GM19397 (cell line): ENCODE results near the gene STH.

Source experiments
- ATAC-seq: cut with Tn5 transposase; IDR thresholded peaks from one replicate; pipeline ENCODE4 v1.9.1; 2021; ENCODE audit warnings: mild to moderate bottlenecking, moderate library complexity; ENCODE audit not compliant: unreplicated experiment

The STH gene

DNA sequence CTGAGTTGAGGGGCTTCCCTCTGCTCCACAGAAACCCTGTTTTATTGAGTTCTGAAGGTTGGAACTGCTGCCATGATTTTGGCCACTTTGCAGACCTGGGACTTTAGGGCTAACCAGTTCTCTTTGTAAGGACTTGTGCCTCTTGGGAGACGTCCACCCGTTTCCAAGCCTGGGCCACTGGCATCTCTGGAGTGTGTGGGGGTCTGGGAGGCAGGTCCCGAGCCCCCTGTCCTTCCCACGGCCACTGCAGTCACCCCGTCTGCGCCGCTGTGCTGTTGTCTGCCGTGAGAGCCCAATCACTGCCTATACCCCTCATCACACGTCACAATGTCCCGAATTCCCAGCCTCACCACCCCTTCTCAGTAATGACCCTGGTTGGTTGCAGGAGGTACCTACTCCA is 26.0 kb downstream of the STH start:
- no peak for ATAC-seq

DNA sequence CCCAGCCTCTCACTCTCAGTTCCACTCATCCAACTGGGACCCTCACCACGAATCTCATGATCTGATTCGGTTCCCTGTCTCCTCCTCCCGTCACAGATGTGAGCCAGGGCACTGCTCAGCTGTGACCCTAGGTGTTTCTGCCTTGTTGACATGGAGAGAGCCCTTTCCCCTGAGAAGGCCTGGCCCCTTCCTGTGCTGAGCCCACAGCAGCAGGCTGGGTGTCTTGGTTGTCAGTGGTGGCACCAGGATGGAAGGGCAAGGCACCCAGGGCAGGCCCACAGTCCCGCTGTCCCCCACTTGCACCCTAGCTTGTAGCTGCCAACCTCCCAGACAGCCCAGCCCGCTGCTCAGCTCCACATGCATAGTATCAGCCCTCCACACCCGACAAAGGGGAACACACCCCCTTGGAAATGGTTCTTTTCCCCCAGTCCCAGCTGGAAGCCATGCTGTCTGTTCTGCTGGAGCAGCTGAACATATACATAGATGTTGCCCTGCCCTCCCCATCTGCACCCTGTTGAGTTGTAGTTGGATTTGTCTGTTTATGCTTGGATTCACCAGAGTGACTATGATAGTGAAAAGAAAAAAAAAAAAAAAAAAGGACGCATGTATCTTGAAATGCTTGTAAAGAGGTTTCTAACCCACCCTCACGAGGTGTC is 26.6 kb downstream of the STH start:
- no peak for ATAC-seq

DNA sequence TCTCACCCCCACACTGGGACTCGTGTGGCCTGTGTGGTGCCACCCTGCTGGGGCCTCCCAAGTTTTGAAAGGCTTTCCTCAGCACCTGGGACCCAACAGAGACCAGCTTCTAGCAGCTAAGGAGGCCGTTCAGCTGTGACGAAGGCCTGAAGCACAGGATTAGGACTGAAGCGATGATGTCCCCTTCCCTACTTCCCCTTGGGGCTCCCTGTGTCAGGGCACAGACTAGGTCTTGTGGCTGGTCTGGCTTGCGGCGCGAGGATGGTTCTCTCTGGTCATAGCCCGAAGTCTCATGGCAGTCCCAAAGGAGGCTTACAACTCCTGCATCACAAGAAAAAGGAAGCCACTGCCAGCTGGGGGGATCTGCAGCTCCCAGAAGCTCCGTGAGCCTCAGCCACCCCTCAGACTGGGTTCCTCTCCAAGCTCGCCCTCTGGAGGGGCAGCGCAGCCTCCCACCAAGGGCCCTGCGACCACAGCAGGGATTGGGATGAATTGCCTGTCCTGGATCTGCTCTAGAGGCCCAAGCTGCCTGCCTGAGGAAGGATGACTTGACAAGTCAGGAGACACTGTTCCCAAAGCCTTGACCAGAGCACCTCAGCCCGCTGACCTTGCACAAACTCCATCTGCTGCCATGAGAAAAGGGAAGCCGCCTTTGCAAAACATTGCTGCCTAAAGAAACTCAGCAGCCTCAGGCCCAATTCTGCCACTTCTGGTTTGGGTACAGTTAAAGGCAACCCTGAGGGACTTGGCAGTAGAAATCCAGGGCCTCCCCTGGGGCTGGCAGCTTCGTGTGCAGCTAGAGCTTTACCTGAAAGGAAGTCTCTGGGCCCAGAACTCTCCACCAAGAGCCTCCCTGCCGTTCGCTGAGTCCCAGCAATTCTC is 27.4 kb downstream of the STH start:
- no peak for ATAC-seq

DNA sequence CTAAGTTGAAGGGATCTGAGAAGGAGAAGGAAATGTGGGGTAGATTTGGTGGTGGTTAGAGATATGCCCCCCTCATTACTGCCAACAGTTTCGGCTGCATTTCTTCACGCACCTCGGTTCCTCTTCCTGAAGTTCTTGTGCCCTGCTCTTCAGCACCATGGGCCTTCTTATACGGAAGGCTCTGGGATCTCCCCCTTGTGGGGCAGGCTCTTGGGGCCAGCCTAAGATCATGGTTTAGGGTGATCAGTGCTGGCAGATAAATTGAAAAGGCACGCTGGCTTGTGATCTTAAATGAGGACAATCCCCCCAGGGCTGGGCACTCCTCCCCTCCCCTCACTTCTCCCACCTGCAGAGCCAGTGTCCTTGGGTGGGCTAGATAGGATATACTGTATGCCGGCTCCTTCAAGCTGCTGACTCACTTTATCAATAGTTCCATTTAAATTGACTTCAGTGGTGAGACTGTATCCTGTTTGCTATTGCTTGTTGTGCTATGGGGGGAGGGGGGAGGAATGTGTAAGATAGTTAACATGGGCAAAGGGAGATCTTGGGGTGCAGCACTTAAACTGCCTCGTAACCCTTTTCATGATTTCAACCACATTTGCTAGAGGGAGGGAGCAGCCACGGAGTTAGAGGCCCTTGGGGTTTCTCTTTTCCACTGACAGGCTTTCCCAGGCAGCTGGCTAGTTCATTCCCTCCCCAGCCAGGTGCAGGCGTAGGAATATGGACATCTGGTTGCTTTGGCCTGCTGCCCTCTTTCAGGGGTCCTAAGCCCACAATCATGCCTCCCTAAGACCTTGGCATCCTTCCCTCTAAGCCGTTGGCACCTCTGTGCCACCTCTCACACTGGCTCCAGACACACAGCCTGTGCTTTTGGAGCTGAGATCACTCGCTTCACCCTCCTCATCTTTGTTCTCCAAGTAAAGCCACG is 28.3 kb downstream of the STH start:
- no peak for ATAC-seq

DNA sequence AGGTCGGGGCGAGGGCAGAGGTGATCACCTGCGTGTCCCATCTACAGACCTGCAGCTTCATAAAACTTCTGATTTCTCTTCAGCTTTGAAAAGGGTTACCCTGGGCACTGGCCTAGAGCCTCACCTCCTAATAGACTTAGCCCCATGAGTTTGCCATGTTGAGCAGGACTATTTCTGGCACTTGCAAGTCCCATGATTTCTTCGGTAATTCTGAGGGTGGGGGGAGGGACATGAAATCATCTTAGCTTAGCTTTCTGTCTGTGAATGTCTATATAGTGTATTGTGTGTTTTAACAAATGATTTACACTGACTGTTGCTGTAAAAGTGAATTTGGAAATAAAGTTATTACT is 28.9 kb downstream of the STH start:
- ATAC-seq, result no peak

DNA sequence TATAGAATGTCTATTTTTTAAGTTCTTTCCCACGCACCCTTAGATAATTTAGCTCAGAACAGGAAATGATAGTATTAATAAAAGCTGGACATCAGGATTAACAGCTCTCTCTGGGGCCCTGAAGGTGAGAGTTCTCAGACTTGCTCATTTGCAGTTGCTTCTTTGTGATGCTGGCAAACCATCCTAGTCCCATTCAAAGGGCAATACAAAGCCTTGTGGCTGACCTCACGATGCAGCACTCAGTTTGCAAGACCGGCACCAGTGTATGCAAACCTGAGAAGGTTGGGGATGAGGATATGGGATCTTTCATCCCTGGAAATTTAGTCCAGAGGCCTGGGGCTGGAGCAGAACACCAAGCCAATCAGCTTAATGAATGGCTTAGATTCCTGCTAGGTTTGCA is 29.3 kb downstream of the STH start:
- ATAC-seq, result no peak

DNA sequence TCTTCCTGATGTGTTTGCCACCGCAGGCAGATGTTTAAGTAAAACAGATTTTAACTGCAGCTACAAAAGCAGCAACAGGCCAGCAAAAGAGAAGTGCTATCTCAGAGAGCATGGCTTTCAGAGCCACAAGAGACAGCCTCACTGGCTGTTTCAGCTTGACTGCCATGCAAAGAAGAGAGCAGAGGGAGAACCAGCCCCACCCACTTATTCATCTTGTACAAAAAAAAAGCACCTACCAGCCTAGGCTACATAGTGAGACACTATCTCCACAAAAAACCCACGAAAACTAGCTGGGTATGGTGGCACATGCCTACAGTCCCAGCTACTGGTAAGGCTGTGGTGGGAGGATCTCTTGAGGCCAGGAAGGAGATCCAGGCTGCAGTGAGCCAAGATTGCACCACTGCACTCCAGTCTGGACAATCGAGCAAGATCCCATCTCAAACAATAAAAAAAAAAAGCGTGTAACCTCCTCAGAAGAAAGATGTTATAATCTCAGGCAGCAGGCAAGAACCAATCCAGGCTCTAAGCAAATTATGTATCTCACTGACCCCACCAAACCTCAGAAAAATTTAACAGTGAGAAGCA is 30.0 kb downstream of the STH start:
- ATAC-seq, result no peak

DNA sequence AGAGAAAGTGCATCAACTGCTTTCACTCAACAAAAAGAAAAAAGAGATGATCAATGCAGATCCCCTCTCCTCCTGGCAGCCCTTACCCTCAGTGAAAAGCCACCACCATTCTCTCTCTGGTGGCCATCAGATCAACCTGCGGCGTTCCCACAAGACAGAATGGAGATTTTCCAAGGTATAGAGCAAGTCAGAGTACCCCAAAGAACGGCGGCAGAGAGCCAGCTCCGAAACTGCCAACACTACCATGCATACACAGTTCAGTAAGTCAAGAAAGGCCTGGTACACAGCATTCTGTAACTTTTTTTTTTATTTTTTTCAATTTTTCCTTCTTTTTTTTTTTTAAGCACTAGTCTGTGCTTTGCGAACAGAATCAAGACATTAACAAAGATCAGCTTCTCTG is 30.6 kb downstream of the STH start:
- no peak for ATAC-seq

DNA sequence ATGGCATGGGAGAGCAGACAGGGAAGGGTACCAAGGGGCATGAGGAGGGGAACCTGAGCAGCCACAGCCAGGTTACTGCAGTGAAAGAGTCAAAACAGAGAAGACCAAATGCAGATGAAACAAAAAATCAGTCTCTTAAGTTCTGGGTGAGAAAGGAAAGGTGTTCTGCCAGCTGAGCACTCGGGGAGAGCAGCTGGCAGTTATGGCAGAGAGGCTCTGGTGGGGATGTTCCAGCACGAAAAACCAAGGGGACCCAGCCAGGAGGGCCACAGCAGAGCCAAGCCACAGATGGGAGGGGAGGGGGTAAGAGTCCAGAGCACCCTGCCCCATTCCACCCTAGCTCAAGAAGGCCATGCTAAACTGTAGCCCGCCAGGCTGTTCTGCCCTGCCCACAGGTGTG is 31.7 kb downstream of the STH start:
- ATAC-seq, result no peak

DNA sequence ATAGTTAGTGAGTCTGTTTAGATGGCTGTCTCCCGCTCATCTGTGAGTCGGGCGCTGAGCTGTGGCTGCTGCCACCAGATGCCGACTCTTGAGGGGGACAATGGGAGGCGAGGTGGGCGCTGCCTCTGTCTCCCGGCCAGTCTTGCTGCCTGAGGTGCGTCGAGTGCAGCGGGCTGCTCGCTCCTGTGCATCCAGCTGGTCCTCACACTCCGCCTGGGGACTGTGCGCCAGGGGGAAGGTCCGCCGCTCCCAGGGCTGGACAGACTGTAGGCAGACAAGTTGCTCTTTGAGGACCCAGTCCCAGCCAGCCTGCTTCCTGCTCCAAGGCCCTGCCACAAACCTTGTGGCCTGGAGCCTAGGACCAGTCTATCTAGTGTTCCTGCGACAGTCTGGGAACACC is 32.4 kb downstream of the STH start:
- ATAC-seq, result no peak

DNA sequence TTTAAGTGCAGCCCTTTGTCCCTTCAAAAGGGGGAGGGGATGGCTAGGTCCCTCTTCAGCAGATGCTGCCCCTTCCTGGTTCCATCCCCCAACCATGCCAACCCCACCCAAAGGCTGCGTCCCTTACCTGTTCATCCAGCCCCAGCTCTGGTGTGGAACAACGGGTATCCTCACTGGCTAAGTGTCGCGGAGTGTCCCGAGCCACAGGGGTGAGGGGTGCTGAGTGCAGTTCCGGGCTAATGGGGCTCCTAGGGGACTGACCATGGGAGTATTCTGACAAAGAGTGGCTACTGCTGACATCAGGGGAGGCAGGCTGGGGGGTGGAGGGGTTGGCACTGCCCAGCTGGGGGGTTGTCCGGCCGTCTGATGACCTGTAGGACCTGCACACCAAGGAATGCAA is 32.9 kb downstream of the STH start:
- ATAC-seq, result no peak

DNA sequence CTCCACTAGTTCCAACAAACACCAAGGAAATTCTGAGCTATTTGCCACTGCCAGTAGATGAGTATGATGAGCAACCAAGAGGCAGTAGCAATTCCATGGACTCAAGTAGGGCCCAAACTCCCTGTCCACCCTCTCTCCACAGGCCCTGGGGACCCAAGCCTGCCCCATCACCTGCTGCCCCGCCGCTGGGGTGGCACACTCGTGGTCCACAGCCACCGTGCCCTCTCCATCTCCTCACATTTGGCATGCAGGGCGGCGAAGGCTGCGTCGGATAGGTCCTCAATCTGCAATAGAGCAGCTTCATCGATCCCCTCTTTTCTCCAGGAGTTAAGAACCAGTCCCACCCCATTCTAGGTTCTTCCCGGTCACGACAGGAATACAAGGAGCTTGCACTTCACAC is 33.9 kb downstream of the STH start:
- ATAC-seq, result no peak

DNA sequence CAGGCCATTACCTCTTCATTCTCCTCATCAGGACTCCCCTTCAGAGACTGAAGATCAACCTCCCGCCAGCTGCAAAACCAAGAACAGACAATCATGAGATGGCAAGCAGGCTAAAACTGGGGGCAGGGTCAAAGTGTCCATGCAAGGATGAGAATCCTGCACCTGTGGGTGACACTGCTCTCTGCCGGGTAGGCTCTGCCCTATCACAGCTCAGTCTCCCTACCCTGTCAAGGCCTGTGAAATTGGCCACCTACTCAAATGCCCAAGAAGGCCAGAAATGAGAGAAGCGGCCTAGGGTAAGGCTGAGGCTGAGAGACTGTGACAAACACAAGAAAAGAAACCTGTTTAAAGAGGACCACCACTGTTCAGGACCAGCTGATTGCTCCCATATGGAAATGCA is 34.3 kb downstream of the STH start:
- no peak for ATAC-seq

DNA sequence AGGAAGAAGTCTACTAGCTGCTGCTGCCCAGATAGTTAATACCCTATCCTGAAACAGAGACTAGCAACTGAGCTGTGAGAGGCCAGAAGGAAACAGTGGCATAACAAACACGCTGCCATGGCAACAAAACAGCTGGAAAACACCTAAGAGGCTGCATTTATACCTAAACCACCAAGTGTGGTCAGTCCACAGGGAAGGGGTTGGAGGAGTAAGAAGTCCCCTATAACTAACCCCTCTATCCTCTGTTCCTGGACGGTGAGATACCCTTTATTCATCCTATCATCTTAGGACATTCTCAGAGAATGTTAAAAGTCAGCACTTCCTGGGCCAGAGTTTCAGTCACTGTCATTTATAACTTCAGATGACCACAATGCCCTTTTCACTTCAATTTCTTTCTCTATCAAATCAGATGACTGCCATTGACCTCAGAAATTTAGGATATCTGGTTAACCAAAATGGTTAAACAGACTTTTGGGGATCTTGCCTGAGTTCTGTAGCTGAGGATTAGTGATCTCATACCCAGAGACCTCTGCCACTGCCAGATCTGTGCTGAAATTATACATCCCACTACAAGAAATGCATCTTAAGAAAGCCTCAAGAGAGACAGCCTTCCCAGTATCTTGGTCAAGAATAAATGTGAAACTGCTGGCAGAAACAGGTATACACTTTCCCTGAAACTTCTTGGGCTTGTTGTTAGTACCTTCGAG is 36.2 kb downstream of the STH start:
- ATAC-seq, result no peak

DNA sequence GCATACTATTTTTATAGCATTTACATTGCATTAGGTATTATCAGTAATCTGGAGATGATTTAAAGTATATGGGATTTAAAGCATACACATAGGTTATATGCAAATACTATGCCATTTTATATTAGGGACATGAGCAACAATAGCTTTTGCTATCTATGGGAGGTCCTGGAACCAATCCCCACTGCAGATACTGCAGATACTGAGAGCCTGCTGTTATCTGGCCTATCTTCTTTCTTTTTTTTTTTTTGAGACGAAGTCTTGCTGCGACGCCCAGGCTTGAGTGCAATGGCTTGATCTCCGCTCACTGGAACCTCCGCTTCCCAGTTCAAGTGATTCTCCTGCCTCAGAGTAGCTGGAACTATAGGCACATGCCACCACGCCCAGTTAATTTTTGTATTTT is 37.4 kb downstream of the STH start:
- ATAC-seq, result no peak

DNA sequence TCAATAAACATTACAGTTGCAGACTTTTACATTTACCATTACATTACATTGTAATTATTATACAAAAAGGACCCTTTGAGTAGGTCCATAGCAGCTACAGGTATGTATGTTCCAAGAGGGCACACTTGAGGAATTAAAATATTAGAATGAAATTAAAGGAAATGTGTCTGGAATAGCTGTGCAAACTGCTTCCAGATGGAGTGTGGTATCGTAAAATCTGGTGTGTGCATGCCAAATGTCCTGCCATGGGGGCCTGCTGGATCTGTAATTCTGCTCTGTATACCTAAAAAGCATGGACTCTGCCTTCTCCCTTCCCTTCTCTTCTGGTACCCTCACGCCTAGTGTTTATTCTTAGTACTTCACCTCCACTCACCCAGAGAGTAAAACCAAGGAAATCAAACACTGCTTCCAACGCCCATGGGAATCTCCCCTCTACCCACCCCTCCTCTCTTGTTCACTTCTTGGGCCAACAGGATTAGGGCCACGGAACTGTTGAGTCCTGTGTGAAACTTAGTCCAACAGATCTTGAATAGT is 38.7 kb downstream of the STH start:
- ATAC-seq, result no peak

DNA sequence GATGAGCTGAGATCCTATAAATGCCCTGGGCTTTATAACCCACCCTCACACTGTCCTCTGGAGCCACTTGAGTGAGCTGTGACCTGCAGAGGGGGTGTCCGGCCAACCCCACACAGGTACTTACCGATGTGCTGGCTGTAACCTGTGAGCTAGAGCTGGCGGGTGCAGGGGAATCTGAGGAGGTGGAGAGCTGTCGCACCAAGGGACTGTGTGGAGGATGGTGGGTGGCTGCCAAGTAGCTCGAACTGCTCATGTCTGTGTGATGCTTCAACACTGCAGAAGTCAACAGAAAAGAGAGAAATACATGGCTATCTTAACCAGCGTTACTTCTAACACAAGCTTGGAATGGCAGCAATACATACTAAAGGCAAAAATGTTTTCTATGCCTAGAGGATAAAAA is 39.4 kb downstream of the STH start:
- ATAC-seq, result no peak

DNA sequence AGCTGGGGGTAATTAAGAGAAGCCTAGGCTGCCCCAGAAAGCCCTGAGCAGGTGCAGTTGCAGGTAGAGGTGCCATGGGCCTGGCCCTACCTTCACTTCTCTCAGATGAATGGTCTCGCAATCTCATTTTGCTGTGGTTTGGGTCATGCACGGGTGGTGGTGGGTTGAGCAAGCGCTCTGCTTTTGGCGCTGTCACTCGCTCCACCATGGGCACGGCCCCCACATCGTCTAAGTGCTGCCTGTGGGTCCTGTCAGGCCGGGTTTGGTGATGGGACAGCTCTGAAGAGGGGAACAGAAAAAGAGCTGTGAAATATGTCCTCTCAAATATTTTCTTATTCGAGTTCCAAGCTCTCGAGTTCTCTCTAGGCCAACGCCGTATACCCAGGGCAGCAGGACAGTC is 39.9 kb downstream of the STH start:
- ATAC-seq, result no peak

DNA sequence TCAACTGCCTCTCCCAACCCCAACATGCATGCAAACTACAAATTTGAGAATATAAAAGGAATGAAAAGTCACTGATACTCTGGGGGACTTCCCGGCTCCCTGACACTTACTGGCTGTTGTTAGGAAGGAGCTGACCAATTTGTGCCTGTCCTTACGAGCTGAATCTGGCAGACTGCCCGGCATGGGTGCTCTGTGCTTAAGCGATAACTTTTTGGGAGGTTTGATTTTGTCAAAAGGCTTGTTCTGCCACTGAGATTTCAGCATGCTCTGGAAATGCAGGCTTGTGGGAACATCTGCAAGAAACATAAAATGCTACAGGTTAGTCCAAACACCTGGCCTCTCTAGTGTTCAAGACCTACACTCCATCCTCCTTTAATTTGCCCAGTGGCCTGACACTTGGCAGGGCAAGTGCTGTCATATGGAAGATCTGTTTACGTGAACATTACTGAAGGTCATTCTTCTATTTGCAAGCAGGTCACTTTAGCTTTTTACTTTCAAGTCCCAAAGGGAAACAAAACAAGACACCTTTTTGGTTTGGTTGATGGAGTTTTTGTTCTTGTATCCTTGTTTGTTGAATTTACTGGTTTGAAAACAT is 40.6 kb downstream of the STH start:
- ATAC-seq, result no peak

DNA sequence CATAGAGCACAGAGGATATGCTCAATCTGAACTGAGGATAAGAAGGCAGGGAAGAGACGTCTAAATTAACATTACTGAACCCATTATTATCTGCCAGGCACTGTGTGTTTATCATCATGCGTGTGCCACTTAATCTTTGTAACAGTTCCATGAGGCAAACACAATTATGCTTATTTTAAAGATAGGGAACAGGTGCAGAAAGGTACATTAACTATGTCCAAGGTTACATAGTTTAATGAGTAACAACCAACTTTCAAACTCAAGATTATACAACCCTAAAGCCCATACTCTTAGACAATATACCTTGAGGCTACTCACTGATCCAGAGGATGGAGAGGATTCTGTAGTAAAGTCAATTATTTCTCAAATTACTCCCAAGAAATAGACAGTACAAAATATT is 43.2 kb downstream of the STH start:
- ATAC-seq, result no peak
